Caki2 (cell line): ENCODE data around the gene MDK. TPM values are rescaled to one million over a fixed set of nuclear protein-coding genes. Genes with fewer than 3 reads are reported as not detected.

ENCODE experiments used
- DNase-seq: peaks from one replicate; pipeline ENCODE4 v3.0.0-alpha.2; 2015; ENCODE audit warnings: low read depth
- in situ Hi-C: cut with HindIII; loops from 2 replicates; pipeline ENCODE4 v1.10.0; 2016; ENCODE audit warnings: low sequenced_read_pairs, low pct_unique_long_range_greater_than_20kb, mixed read lengths
- total RNA-seq: library from RNA; depleted of rRNA; stranded (reverse); fragments of >200 nt; shearing (Covaris generic); gene quantifications from 2 replicates; pipeline ENCODE4 v1.2.3, GENCODE V29; 2014; ENCODE audit warnings: low replicate concordance

MDK gene
- total RNA-seq, 1 experiment from 2014 or later, result 155 TPM

GRCh38 chr11:46389450-46390330, 8.2 kb downstream of the MDK start:
- in situ Hi-C loops, result no loop called here
- DNase-seq, result peak; percentile 51

- in situ Hi-C loops, result no loop called here
- no peak for DNase-seq
These were observed 9.1 kb downstream of the MDK start for GRCh38 chr11:46390331-46391171.

- in situ Hi-C loops, result no loop called here
- no peak for DNase-seq
These were observed 9.7 kb downstream of the MDK start for GRCh38 chr11:46391186-46391577.

- peak; percentile 52 for DNase-seq
- in situ Hi-C loops, result no loop called here
These were observed 10.3 kb downstream of the MDK start, which contains the start of gene CHRM4 for GRCh38 chr11:46391578-46392420. Gene CHRM4 (minus strand): TSS chr11:46391776. CDS start chr11:46386557, 5,219 bp downstream.

- peak; percentile 77 for DNase-seq
- in situ Hi-C loops, result no loop called here
These were observed 11.2 kb downstream of the MDK start for GRCh38 chr11:46392421-46393230.

GRCh38 chr11:46393231-46393616, 11.8 kb downstream of the MDK start:
- no peak for DNase-seq
- in situ Hi-C loops, result no loop called here

GRCh38 chr11:46393759-46394158, 12.3 kb downstream of the MDK start:
- in situ Hi-C loops, result no loop called here
- DNase-seq, result no peak

- in situ Hi-C loops, result no loop called here
- no peak for DNase-seq
These were observed 16.1 kb downstream of the MDK start for GRCh38 chr11:46397526-46397925.

- in situ Hi-C loops, result no loop called here
- no peak for DNase-seq
These were observed 21.8 kb downstream of the MDK start for GRCh38 chr11:46402957-46403902.

- in situ Hi-C loops, result no loop called here
These were observed 23.1 kb downstream of the MDK start for GRCh38 chr11:46404476-46405017.

GRCh38 chr11:46407635-46408034, 26.2 kb downstream of the MDK start:
- in situ Hi-C loops, result no loop called here

More at GRCh38 chr11:46404476-46405017, 23.1 kb downstream of the MDK start:
- no peak for DNase-seq

GRCh38 chr11:46408407-46408986, 27.0 kb downstream of the MDK start:
- in situ Hi-C loops, result no loop called here
- no peak for DNase-seq

More at GRCh38 chr11:46407635-46408034, 26.2 kb downstream of the MDK start:
- DNase-seq, result no peak

- in situ Hi-C loops, result no loop called here
- DNase-seq, result no peak
These were observed 28.6 kb downstream of the MDK start for GRCh38 chr11:46410021-46410420.

GRCh38 chr11:46413760-46414465, 32.4 kb downstream of the MDK start:
- in situ Hi-C loops, result no loop called here

GRCh38 chr11:46414466-46414796, 33.0 kb downstream of the MDK start:
- in situ Hi-C loops, result no loop called here
- no peak for DNase-seq

More at GRCh38 chr11:46413760-46414465, 32.4 kb downstream of the MDK start:
- no peak for DNase-seq
